WTC11 (cell line): Measurements from ENCODE around the gene BCL2L11. TPM values are rescaled to one million over a fixed set of nuclear protein-coding genes. Genes with fewer than 3 reads are reported as not detected.

Experiments
- CREB1 ChIP-seq: sonication (generic); formaldehyde crosslinking; IDR thresholded peaks from 2 replicates; pipeline ENCODE4 v1.8.0; 2023; ENCODE audit warnings: mild to moderate bottlenecking, missing genetic modification reagents
- FOXK1 ChIP-seq: sonication (generic); formaldehyde crosslinking; IDR thresholded peaks from 2 replicates; pipeline ENCODE4 v1.8.0; 2022; ENCODE audit warnings: mild to moderate bottlenecking, moderate library complexity, missing genetic modification reagents
- total RNA-seq: library from RNA; stranded (reverse); gene quantifications from 3 replicates; pipeline ENCODE4 v1.2.3, GENCODE V29; 2021
- TF ChIP-seq, protein P1 (sequence below): sonication (generic); formaldehyde crosslinking; IDR thresholded peaks from 2 replicates; pipeline ENCODE4 v1.8.1; 2023; ENCODE audit warnings: mild to moderate bottlenecking, moderate library complexity, missing genetic modification reagents
- TF ChIP-seq, protein P2 (sequence below): sonication (generic); formaldehyde crosslinking; IDR thresholded peaks from 2 replicates; pipeline ENCODE4 v1.8.1; 2022; ENCODE audit warnings: missing genetic modification reagents, borderline replicate concordance

Gene BCL2L11
- total RNA-seq, 1 experiment from 2014 or later: 19.3 TPM

DNA sequence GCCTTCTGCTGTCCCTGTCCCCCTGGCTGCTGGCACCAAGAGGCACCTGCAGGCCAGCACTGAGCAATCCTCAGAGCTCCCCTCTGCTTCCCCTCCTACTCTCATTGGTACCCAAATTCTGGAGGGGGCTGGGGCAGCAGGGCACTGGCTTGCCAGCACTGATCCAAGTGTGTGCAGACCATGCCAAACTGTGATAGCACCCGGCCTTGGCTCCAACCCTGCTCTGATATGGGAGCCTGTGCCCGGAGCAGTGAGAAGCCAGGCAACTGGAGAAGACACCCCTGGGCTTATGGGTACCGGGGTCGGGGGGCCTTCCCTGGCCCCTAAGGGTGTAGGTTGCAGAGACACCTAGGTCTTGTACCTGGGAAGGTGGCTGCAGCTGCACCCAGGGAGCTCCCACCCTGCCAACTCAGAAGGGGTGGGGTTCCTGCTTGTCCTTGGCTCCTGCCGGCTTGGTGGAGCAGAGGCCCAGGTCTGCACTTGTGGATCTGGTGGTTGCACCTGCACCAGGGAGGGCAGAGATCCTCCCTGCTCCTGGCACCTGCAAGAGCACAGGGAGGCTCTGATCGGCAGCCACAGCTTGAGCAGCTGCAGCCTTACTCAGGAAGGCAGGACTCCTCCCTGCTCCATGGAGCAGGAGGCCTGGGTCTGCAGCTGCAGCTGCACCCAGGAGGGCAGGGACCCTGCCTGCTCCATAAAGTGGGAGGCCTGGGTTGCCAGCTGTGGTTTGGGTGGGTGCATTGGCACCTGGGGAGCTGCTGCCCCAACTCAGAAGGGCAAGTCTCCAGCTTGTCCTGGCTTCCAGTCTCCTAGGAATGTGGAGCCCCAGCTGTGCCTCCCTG, 96.3 kb downstream of the BCL2L11 start (continued):
- TF ChIP-seq, protein P1, sequence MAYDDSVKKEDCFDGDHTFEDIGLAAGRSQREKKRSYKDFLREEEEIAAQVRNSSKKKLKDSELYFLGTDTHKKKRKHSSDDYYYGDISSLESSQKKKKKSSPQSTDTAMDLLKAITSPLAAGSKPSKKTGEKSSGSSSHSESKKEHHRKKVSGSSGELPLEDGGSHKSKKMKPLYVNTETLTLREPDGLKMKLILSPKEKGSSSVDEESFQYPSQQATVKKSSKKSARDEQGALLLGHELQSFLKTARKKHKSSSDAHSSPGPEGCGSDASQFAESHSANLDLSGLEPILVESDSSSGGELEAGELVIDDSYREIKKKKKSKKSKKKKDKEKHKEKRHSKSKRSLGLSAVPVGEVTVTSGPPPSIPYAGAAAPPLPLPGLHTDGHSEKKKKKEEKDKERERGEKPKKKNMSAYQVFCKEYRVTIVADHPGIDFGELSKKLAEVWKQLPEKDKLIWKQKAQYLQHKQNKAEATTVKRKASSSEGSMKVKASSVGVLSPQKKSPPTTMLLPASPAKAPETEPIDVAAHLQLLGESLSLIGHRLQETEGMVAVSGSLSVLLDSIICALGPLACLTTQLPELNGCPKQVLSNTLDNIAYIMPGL (CRISPR knock-in tag): no peak
- TF ChIP-seq, protein P2, sequence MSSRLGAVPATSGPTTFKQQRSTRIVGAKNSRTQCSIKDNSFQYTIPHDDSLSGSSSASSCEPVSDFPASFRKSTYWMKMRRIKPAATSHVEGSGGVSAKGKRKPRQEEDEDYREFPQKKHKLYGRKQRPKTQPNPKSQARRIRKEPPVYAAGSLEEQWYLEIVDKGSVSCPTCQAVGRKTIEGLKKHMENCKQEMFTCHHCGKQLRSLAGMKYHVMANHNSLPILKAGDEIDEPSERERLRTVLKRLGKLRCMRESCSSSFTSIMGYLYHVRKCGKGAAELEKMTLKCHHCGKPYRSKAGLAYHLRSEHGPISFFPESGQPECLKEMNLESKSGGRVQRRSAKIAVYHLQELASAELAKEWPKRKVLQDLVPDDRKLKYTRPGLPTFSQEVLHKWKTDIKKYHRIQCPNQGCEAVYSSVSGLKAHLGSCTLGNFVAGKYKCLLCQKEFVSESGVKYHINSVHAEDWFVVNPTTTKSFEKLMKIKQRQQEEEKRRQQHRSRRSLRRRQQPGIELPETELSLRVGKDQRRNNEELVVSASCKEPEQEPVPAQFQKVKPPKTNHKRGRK (CRISPR knock-in tag): no peak
- TF ChIP-seq CREB1 (no peak), FOXK1 (CRISPR knock-in tag) (no peak)
- TF ChIP-seq, all 79 proteins: peak for 0
